B cell (primary cell): ENCODE results near the gene GABPB1. TPM values are rescaled to one million over a fixed set of nuclear protein-coding genes. Genes with fewer than 3 reads are reported as not detected.

ENCODE experiments used
- ATAC-seq: fragments of 200-7000 bp; cut with Tn5 transposase; one replicate; pipeline ENCODE4 v1.10.0; 2021; ENCODE audit warnings: low read depth, mild to moderate bottlenecking, moderate number of reproducible peaks, moderate library complexity
- CTCF ChIA-PET: fragments of 350-600 bp; sonication (Branson Sonifier 250); formaldehyde crosslinking; loops from one replicate; lab custom pipeline; 2021; ENCODE audit warnings: antibody characterized with exemption, inconsistent platforms; lab: Charles Lee
- POLR2A ChIA-PET: fragments of 350-600 bp; sonication (Branson Sonifier 250); formaldehyde crosslinking; loops from one replicate; lab custom pipeline; 2021; ENCODE audit warnings: antibody characterized with exemption; lab: Charles Lee
- DNase-seq: peaks from one replicate; pipeline ENCODE4 v3.0.0; 2013
- H2AFZ ChIP-seq: 2 replicates; pipeline ENCODE4 v1.6.1; 2012; ENCODE audit warnings: mild to moderate bottlenecking, low read depth, low read length; ENCODE audit not compliant: insufficient read depth, poor library complexity, severe bottlenecking
- H3K27ac ChIP-seq, 2 donors: 1 replicate in 1 of 2; 2 replicates in 1 of 2; pipeline ENCODE4 v1.5.1; 2012 to 2013; ENCODE audit warnings: low read length in 2 of 2, mild to moderate bottlenecking in 2 of 2, moderate library complexity in 1 of 2
- H3K27me3 ChIP-seq, 4 experiments: fragments of 200-600 bp in 1 of 4; sonication (generic) in 1 of 4; replicated peaks in 1 of 4; 1 replicate in 2 of 4; 2 replicates in 2 of 4; pipeline versions ENCODE4 v1.6.1 to v1.7.0; 2013 to 2016; ENCODE audit warnings: low read length in 3 of 4, mild to moderate bottlenecking in 2 of 4, mixed read lengths in 1 of 4, moderate library complexity in 1 of 4; ENCODE audit not compliant: insufficient read depth in 4 of 4, control insufficient read depth in 3 of 4; ENCODE audit errors: control extremely low read depth in 1 of 4
- H3K36me3 ChIP-seq, 2 experiments: replicated peaks in 1 of 2; 1 replicate in 1 of 2; 2 replicates in 1 of 2; pipeline versions ENCODE4 v1.6.1 to v1.7.1; 2013; ENCODE audit warnings: low read length in 1 of 2; ENCODE audit not compliant: insufficient read depth in 2 of 2, control insufficient read depth in 1 of 2; ENCODE audit errors: control extremely low read depth in 1 of 2, extremely low read depth in 1 of 2
- H3K4me1 ChIP-seq, 2 donors: fragments of 200-600 bp in 1 of 2; sonication (generic) in 1 of 2; 1 replicate in 1 of 2; 2 replicates in 1 of 2; pipeline versions ENCODE4 v1.5.1 to v1.6.1; 2013 to 2017; ENCODE audit warnings: low read length in 2 of 2; ENCODE audit not compliant: control insufficient read depth in 2 of 2, insufficient read depth in 2 of 2
- H3K4me2 ChIP-seq: replicated peaks from 2 replicates; pipeline ENCODE3; 2012; ENCODE audit warnings: mild to moderate bottlenecking, low read depth, low read length; ENCODE audit not compliant: poor library complexity, severe bottlenecking
- H3K4me3 ChIP-seq, 5 experiments: fragments of 200-600 bp in 1 of 5; sonication (generic) in 1 of 5; 1 replicate in 3 of 5; 2 replicates in 2 of 5; pipeline versions ENCODE4 v1.5.1 to v1.7.0; 2011 to 2016; ENCODE audit warnings: low read length in 4 of 5, mild to moderate bottlenecking in 4 of 5, low read depth in 2 of 5, control low read depth in 1 of 5, moderate library complexity in 1 of 5; ENCODE audit not compliant: insufficient read depth in 1 of 5; ENCODE audit errors: control extremely low read depth in 1 of 5, extremely low read depth in 1 of 5
- H3K79me2 ChIP-seq: fragments of 200-600 bp; sonication (generic); one replicate; pipeline ENCODE4 v1.6.0; 2016; ENCODE audit warnings: low read length; ENCODE audit not compliant: control insufficient read depth, insufficient read depth
- H3K9ac ChIP-seq: fragments of 200-600 bp; sonication (generic); 2 replicates; pipeline ENCODE4 v1.6.1; 2017; ENCODE audit warnings: mild to moderate bottlenecking, low read length, moderate library complexity
- H3K9me3 ChIP-seq, 3 donors: one replicate each; pipeline versions ENCODE4 v1.6.1 to v1.7.1; 2013; ENCODE audit warnings: low read length in 2 of 3; ENCODE audit not compliant: control insufficient read depth in 2 of 3, insufficient read depth in 1 of 3; ENCODE audit errors: control extremely low read depth in 1 of 3
- H4K20me1 ChIP-seq: 2 replicates; pipeline ENCODE4 v1.6.0; 2012; ENCODE audit warnings: mild to moderate bottlenecking, low read length; ENCODE audit not compliant: insufficient read depth, control insufficient read depth, poor library complexity, severe bottlenecking
- H3K27ac Mint-ChIP-seq: one replicate; pipeline ENCODE4 v1.8.0; 2021; ENCODE audit warnings: mixed read lengths
- H3K27me3 Mint-ChIP-seq: one replicate; pipeline ENCODE4 v1.8.0; 2021; ENCODE audit warnings: mixed read lengths
- H3K4me1 Mint-ChIP-seq: one replicate; pipeline ENCODE4 v1.8.0; 2021; ENCODE audit warnings: mixed read lengths
- H3K4me3 Mint-ChIP-seq: one replicate; pipeline ENCODE4 v1.8.0; 2021; ENCODE audit warnings: mixed read lengths
- H3K9me3 Mint-ChIP-seq: one replicate; pipeline ENCODE4 v1.8.0; 2022; ENCODE audit warnings: mixed read lengths; ENCODE audit not compliant: insufficient read depth
- EZH2 ChIP-seq: IDR thresholded peaks from 2 replicates; pipeline ENCODE4 v1.6.1; 2012; ENCODE audit warnings: borderline replicate concordance, low read depth, mild to moderate bottlenecking, moderate library complexity, low read length; ENCODE audit not compliant: insufficient read depth, poor library complexity, severe bottlenecking
- WGBS: methylation state at CpG from one replicate; pipeline ENCODE4 v1.1.5; 2013; ENCODE audit warnings: missing lambda C conversion rate; ENCODE audit not compliant: insufficient coverage; 5-methylcytosine and 5-hydroxymethylcytosine counted together
- intact Hi-C: fragments of 100-400 bp; cut with micrococcal nuclease; formaldehyde crosslinking; loops from one replicate; pipeline ENCODE4 v1.10.0; 2022
- polyA plus RNA-seq: library from polyadenylated mRNA; depleted of rRNA; stranded (reverse); fragments of >200 nt; gene quantifications from 2 replicates; pipeline ENCODE4 v1.2.3, GENCODE V29; 2012
- total RNA-seq, 2 donors: library from RNA; stranded (reverse); fragments of 120-200 nt in 1 of 2; gene quantifications; 1 replicate in 1 of 2; 2 replicates in 1 of 2; pipeline versions ENCODE4 v1.2.3 to v1.2.4, GENCODE V29; 2013 to 2022
- TF ChIP-seq, protein P1 (sequence below): fragments of 200-600 bp; IDR thresholded peaks from one replicate; pipeline ENCODE4 v1.8.0; 2022; ENCODE audit warnings: antibody characterized with exemption, mild to moderate bottlenecking

The GABPB1 gene
- total and polyA plus RNA-seq, 2 donors (not counting 1 experiment from before 2014, with no cell fraction given) = 24.1 to 37.1 TPM

GRCh38 chr15:50252556-50252955 lies 102.4 kb downstream of the GABPB1 start:
- 100% methylated on average over 4 of the region's 11 CpGs for WGBS
- DNase-seq (no peak), ATAC-seq (no peak)
- peaks cover 0 to 2% (median 0%) of the 10 kb centered on the region in 4 experiments for H3K27me3 ChIP-seq
- no peak for TF ChIP-seq EZH2
- TF ChIP-seq, protein P1, sequence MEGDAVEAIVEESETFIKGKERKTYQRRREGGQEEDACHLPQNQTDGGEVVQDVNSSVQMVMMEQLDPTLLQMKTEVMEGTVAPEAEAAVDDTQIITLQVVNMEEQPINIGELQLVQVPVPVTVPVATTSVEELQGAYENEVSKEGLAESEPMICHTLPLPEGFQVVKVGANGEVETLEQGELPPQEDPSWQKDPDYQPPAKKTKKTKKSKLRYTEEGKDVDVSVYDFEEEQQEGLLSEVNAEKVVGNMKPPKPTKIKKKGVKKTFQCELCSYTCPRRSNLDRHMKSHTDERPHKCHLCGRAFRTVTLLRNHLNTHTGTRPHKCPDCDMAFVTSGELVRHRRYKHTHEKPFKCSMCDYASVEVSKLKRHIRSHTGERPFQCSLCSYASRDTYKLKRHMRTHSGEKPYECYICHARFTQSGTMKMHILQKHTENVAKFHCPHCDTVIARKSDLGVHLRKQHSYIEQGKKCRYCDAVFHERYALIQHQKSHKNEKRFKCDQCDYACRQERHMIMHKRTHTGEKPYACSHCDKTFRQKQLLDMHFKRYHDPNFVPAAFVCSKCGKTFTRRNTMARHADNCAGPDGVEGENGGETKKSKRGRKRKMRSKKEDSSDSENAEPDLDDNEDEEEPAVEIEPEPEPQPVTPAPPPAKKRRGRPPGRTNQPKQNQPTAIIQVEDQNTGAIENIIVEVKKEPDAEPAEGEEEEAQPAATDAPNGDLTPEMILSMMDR = no peak
- H3K27ac ChIP-seq = no peak overlapping the region
- no peaks in the 10 kb centered on the region for H4K20me1 ChIP-seq
- Mint-ChIP-seq H3K4me3 (no peak overlapping the region), H3K9me3 (no peaks in the 10 kb centered on the region), H3K27ac (no peak overlapping the region), H3K27me3 (no peaks in the 10 kb centered on the region), H3K4me1 (peaks cover 8% of the 10 kb centered on the region)
- H2AFZ ChIP-seq = no peak overlapping the region
- H3K9me3 ChIP-seq = no peaks in the 10 kb centered on the region
- no peaks in the 10 kb centered on the region for H3K36me3 ChIP-seq
- no peaks in the 10 kb centered on the region for H3K79me2 ChIP-seq
- no peak overlapping the region for H3K4me3 ChIP-seq
- intact Hi-C loops = no loop called here
- H3K4me1 ChIP-seq = peaks cover 6 to 9% of the 10 kb centered on the region in 2 donors
- CTCF ChIA-PET = no interaction called here
- POLR2A ChIA-PET = no interaction called here
- no peak overlapping the region for H3K9ac ChIP-seq
- no peak overlapping the region for H3K4me2 ChIP-seq

GRCh38 chr15:50251638-50252182 lies 103.3 kb downstream of the GABPB1 start:
- Histone ChIP-seq H3K27me3 (peaks cover 0 to 2% (median 0%) of the 10 kb centered on the region in 4 experiments), H3K4me2 (no peak overlapping the region), H2AFZ (no peak overlapping the region), H3K27ac (no peak overlapping the region), H3K36me3 (no peaks in the 10 kb centered on the region), H3K4me3 (no peak overlapping the region), H4K20me1 (no peaks in the 10 kb centered on the region), H3K9ac (no peak overlapping the region), H3K4me1 (peaks cover 9 to 13% of the 10 kb centered on the region in 2 donors), H3K79me2 (no peaks in the 10 kb centered on the region), H3K9me3 (no peaks in the 10 kb centered on the region)
- CTCF ChIA-PET = interaction anchor here (0.7 kb wide), 1 partner anchor 280 kb away, joined by 3 read pairs; no protein-coding TSS in a partner anchor
- Mint-ChIP-seq H3K9me3 (no peaks in the 10 kb centered on the region), H3K27ac (no peak overlapping the region), H3K4me3 (no peak overlapping the region), H3K4me1 (peaks cover 12% of the 10 kb centered on the region), H3K27me3 (no peaks in the 10 kb centered on the region)
- WGBS = 100% methylated on average over 7 of the region's 11 CpGs
- intact Hi-C loops = no loop called here
- no peak for DNase-seq
- ATAC-seq = no peak
- TF ChIP-seq, protein P1 = no peak
- TF ChIP-seq EZH2 = no peak
- POLR2A ChIA-PET = no interaction called here
